IMR-90 (cell line): ENCODE results near the gene PLPP3. TPM values are rescaled to one million over a fixed set of nuclear protein-coding genes. Genes with fewer than 3 reads are reported as not detected.
A peak's percentile ranks its signal among the peaks of the same experiment; 100 is the strongest.

Experiments used
- ATAC-seq: fragments of 200-7000 bp; cut with Tn5 transposase; 2 replicates; pipeline ENCODE4 v1.9.1; 2020; ENCODE audit warnings: low read depth, mild to moderate bottlenecking, moderate library complexity
- BruUV-seq: library from RNA; stranded (reverse); fragments of 400-500 nt; replicated peaks from 2 replicates; lab custom pipeline; 2021; lab: Mats Ljungman, UMichigan
- CTCF ChIA-PET: fragments of 300-600 bp; formaldehyde crosslinking; extraction: SDS; loops from one replicate; lab custom pipeline; 2021; ENCODE audit warnings: antibody characterized with exemption; lab: Yijun Ruan, JAX
- POLR2A ChIA-PET: fragments of 300-600 bp; sonication (Branson Sonifier 250); formaldehyde crosslinking; loops from one replicate; lab custom pipeline; 2022; ENCODE audit warnings: antibody characterized with exemption; ENCODE audit not compliant: unreplicated experiment; lab: Charles Lee
- DNase-seq: peaks from one replicate; pipeline ENCODE4 v3.0.0; 2013
- H2AFZ ChIP-seq: replicated peaks from 2 replicates; pipeline ENCODE3; 2013; ENCODE audit warnings: low read length, mild to moderate bottlenecking; ENCODE audit not compliant: poor library complexity
- H2AK5ac ChIP-seq: 2 replicates; pipeline ENCODE4 v1.6.1; 2013; ENCODE audit warnings: low read depth, low read length, inconsistent platforms
- H2AK9ac ChIP-seq: replicated peaks from 2 replicates; pipeline ENCODE3; 2013; ENCODE audit warnings: mild to moderate bottlenecking, low read depth, low read length, moderate library complexity; ENCODE audit not compliant: poor library complexity
- H2BK120ac ChIP-seq: 2 replicates; pipeline ENCODE4 v1.6.1; 2013; ENCODE audit warnings: low read depth, low read length, inconsistent platforms
- H2BK15ac ChIP-seq: 3 replicates; pipeline ENCODE4 v1.6.1; 2013; ENCODE audit warnings: low read depth, low read length, inconsistent platforms
- H2BK20ac ChIP-seq: 2 replicates; pipeline ENCODE4 v1.6.1; 2013; ENCODE audit warnings: low read depth, mild to moderate bottlenecking, inconsistent platforms, low read length, moderate library complexity
- H2BK5ac ChIP-seq: 2 replicates; pipeline ENCODE4 v1.6.1; 2013; ENCODE audit warnings: mild to moderate bottlenecking, low read depth, low read length, inconsistent platforms; ENCODE audit not compliant: poor library complexity, severe bottlenecking
- H3K14ac ChIP-seq: replicated peaks from 2 replicates; pipeline ENCODE4 v1.6.1; 2013; ENCODE audit warnings: low read depth, low read length, inconsistent platforms
- H3K18ac ChIP-seq: 2 replicates; pipeline ENCODE4 v1.6.1; 2013; ENCODE audit warnings: low read depth, low read length, control low read depth
- H3K23ac ChIP-seq: 2 replicates; pipeline ENCODE4 v1.6.1; 2013; ENCODE audit warnings: low read depth, low read length, inconsistent platforms
- H3K27ac ChIP-seq: 2 replicates; pipeline ENCODE4 v1.5.1; 2013; ENCODE audit warnings: mild to moderate bottlenecking, control low read depth, low read length; ENCODE audit not compliant: insufficient read depth
- H3K27me3 ChIP-seq: 2 replicates; pipeline ENCODE4 v1.6.1; 2013; ENCODE audit warnings: low read length; ENCODE audit not compliant: control insufficient read depth, insufficient read depth
- H3K36me3 ChIP-seq: 2 replicates; pipeline ENCODE4 v1.6.1; 2013; ENCODE audit warnings: low read length, mixed read lengths; ENCODE audit not compliant: control insufficient read depth, insufficient read depth
- H3K4ac ChIP-seq: 2 replicates; pipeline ENCODE4 v1.6.1; 2013; ENCODE audit warnings: low read depth, low read length, inconsistent platforms
- H3K4me1 ChIP-seq: 2 replicates; pipeline ENCODE4 v1.6.1; 2013; ENCODE audit warnings: low read length, mixed read lengths; ENCODE audit not compliant: control insufficient read depth, insufficient read depth
- H3K4me2 ChIP-seq: 2 replicates; pipeline ENCODE4 v1.6.1; 2013; ENCODE audit warnings: low read depth, mild to moderate bottlenecking, control low read depth, low read length, moderate library complexity
- H3K4me3 ChIP-seq: 2 replicates; pipeline ENCODE4 v1.5.1; 2013; ENCODE audit warnings: low read depth, mild to moderate bottlenecking, control low read depth, low read length, moderate library complexity; ENCODE audit not compliant: insufficient read depth
- H3K56ac ChIP-seq: 2 replicates; pipeline ENCODE4 v1.6.1; 2013; ENCODE audit warnings: low read length, inconsistent platforms; ENCODE audit not compliant: insufficient read depth; ENCODE audit errors: extremely low read depth
- H3K79me1 ChIP-seq, 2 experiments: 2 replicates each; pipeline ENCODE4 v1.6.1; 2013; ENCODE audit warnings: low read length in 2 of 2, inconsistent platforms in 1 of 2, low read depth in 1 of 2
- H3K9ac ChIP-seq: 2 replicates; pipeline ENCODE4 v1.6.1; 2013; ENCODE audit warnings: low read depth, low read length, control low read depth
- H3K9me1 ChIP-seq: 2 replicates; pipeline ENCODE4 v1.6.1; 2013; ENCODE audit warnings: low read length, inconsistent platforms; ENCODE audit not compliant: insufficient read depth
- H3K9me3 ChIP-seq: 2 replicates; pipeline ENCODE4 v1.6.1; 2013; ENCODE audit warnings: low read length; ENCODE audit not compliant: control insufficient read depth, insufficient read depth
- H4K20me1 ChIP-seq: 2 replicates; pipeline ENCODE4 v1.6.1; 2013; ENCODE audit warnings: low read length, inconsistent platforms; ENCODE audit not compliant: insufficient read depth
- H4K5ac ChIP-seq: 2 replicates; pipeline ENCODE4 v1.6.1; 2013; ENCODE audit warnings: mild to moderate bottlenecking, low read depth, low read length, control low read depth
- H4K8ac ChIP-seq, 2 experiments: 2 replicates each; pipeline ENCODE4 v1.6.1; 2013; ENCODE audit warnings: low read depth in 2 of 2, low read length in 2 of 2, control low read depth in 1 of 2, inconsistent platforms in 1 of 2
- H4K91ac ChIP-seq: 2 replicates; pipeline ENCODE4 v1.6.1; 2013; ENCODE audit warnings: low read depth, low read length, inconsistent platforms; ENCODE audit not compliant: insufficient read depth
- BHLHE40 ChIP-seq: fragments of 150-350 bp; IDR thresholded peaks from 2 replicates; pipeline ENCODE4 v1.6.1; 2016; ENCODE audit warnings: mild to moderate bottlenecking, low read depth, low read length
- CEBPB ChIP-seq: IDR thresholded peaks from 2 replicates; pipeline ENCODE4 v1.6.1; 2012; ENCODE audit warnings: low read depth, low read length, improper control_type of control experiment
- MAZ ChIP-seq: IDR thresholded peaks from 2 replicates; pipeline ENCODE4 v1.6.1; 2012; ENCODE audit warnings: low read depth, mild to moderate bottlenecking, low read length, improper control_type of control experiment, moderate library complexity, borderline replicate concordance
- POLR2A ChIP-seq: IDR thresholded peaks from 2 replicates; pipeline ENCODE4 v1.6.1; 2012; ENCODE audit warnings: mild to moderate bottlenecking, low read depth, low read length
- RAD21 ChIP-seq: IDR thresholded peaks from 2 replicates; pipeline ENCODE4 v1.6.1; 2012; ENCODE audit warnings: low read length, improper control_type of control experiment
- USF2 ChIP-seq: fragments of 150-350 bp; IDR thresholded peaks from 2 replicates; pipeline ENCODE4 v1.6.1; 2017; ENCODE audit warnings: mild to moderate bottlenecking, antibody characterized with exemption, low read length, low read depth
- WGBS, 2 experiments: methylation state at CpG; one replicate each; pipeline versions ENCODE4 v1.1.5 to v1.1.7; 2013; ENCODE audit warnings: missing lambda C conversion rate in 2 of 2; ENCODE audit not compliant: insufficient read length in 1 of 2; ENCODE audit errors: extremely low coverage in 2 of 2; 5-methylcytosine and 5-hydroxymethylcytosine counted together
- dilution Hi-C: fragments of 300-500 bp; cut with HindIII; formaldehyde crosslinking; loops from one replicate; pipeline ENCODE4 v1.14.3; 2018; ENCODE audit warnings: low sequenced_read_pairs; ENCODE audit not compliant: unreplicated experiment
- in situ Hi-C: fragments of 300-500 bp; cut with MboI; formaldehyde crosslinking; loops from 3 replicates; pipeline ENCODE4 v1.14.3; 2019; ENCODE audit warnings: low sequenced_read_pairs, inconsistent platforms, mixed read lengths
- intact Hi-C: fragments of 100-400 bp; cut with micrococcal nuclease; formaldehyde crosslinking; loops from 2 replicates; pipeline ENCODE4 v1.10.0; 2022
- polyA plus RNA-seq, 3 experiments: library from polyadenylated mRNA; depleted of rRNA; stranded (reverse); fragments of >200 nt; gene quantifications; 2 replicates each; pipeline ENCODE4 v1.2.3, GENCODE V29; 2012; ENCODE audit warnings: low replicate concordance in 1 of 3
- total RNA-seq: library from RNA; depleted of rRNA; stranded (reverse); fragments of >200 nt; gene quantifications from 2 replicates; pipeline ENCODE4 v1.2.3, GENCODE V29; 2012
- TF ChIP-seq, protein P1 (sequence below): conservative IDR thresholded peaks from 2 replicates; pipeline ENCODE4 v1.5.1; 2012; ENCODE audit warnings: mild to moderate bottlenecking, low read depth, low read length, improper control_type of control experiment
- TF ChIP-seq, protein P2 (sequence below): fragments of 150-350 bp; IDR thresholded peaks from 2 replicates; pipeline ENCODE4 v1.6.1; 2016; ENCODE audit warnings: low read depth, mild to moderate bottlenecking, low read length, moderate library complexity, borderline replicate concordance

Gene PLPP3
- total and polyA plus RNA-seq, 2 of the 4 experiments (the other 2 are of a cell fraction): 49.9 to 56.6 TPM

GRCh38 chr1:56575865-56576264, 3.5 kb downstream of the PLPP3 start:
- no peak overlapping the region for H2BK5ac ChIP-seq

More at GRCh38 chr1:56575865-56576264, 3.5 kb downstream of the PLPP3 start:
- Histone ChIP-seq H3K4me2 (peak overlapping the region; percentile 75), H2BK120ac (no peak overlapping the region), H3K4ac (no peak overlapping the region), H2AFZ (no peak overlapping the region), H4K8ac (no peak overlapping the region), H4K5ac (no peak overlapping the region), H2BK20ac (no peak overlapping the region), H3K9me3 (no peaks in the 10 kb centered on the region), H3K56ac (no peak overlapping the region), H3K79me1 (peaks cover 20 to 63% of the 10 kb centered on the region in 2 experiments), H3K9me1 (peaks cover 5% of the 10 kb centered on the region), H4K20me1 (peaks cover 74% of the 10 kb centered on the region), H3K18ac (no peak overlapping the region), H2AK9ac (no peak overlapping the region), H4K91ac (no peak overlapping the region), H3K36me3 (peaks cover 32% of the 10 kb centered on the region), H3K4me1 (peaks cover 18% of the 10 kb centered on the region), H3K27ac (no peak overlapping the region), H3K14ac (no peak overlapping the region), H2BK15ac (no peak overlapping the region), H3K27me3 (no peaks in the 10 kb centered on the region), H3K4me3 (peak overlapping the region; percentile 81), H2AK5ac (no peak overlapping the region), H3K9ac (no peak overlapping the region), H3K23ac (no peak overlapping the region)
- BruUV-seq: no TSS peak
- ChIA-PET CTCF (no interaction called here), POLR2A (interaction anchor here (0.6 to 0.7 kb wide), 2 partner anchors 70 to 1108 kb away, joined by 3 read pairs; no protein-coding TSS in a partner anchor)
- intact Hi-C loops: loop anchor here (5.0 to 10.0 kb wide), 8 partner anchors 64 to 744 kb away; no protein-coding TSS in a partner anchor
- dilution Hi-C loops: loop anchor here (25.0 kb wide), 1 partner anchor 1289 kb away; no protein-coding TSS in a partner anchor
- ATAC-seq (no peak), DNase-seq (no peak)
- TF ChIP-seq POLR2A (no peak), RAD21 (no peak), BHLHE40 (no peak), MAZ (no peak), USF2 (no peak), CEBPB (no peak)
- TF ChIP-seq, protein P1, sequence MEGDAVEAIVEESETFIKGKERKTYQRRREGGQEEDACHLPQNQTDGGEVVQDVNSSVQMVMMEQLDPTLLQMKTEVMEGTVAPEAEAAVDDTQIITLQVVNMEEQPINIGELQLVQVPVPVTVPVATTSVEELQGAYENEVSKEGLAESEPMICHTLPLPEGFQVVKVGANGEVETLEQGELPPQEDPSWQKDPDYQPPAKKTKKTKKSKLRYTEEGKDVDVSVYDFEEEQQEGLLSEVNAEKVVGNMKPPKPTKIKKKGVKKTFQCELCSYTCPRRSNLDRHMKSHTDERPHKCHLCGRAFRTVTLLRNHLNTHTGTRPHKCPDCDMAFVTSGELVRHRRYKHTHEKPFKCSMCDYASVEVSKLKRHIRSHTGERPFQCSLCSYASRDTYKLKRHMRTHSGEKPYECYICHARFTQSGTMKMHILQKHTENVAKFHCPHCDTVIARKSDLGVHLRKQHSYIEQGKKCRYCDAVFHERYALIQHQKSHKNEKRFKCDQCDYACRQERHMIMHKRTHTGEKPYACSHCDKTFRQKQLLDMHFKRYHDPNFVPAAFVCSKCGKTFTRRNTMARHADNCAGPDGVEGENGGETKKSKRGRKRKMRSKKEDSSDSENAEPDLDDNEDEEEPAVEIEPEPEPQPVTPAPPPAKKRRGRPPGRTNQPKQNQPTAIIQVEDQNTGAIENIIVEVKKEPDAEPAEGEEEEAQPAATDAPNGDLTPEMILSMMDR: no peak
- TF ChIP-seq, protein P2, sequence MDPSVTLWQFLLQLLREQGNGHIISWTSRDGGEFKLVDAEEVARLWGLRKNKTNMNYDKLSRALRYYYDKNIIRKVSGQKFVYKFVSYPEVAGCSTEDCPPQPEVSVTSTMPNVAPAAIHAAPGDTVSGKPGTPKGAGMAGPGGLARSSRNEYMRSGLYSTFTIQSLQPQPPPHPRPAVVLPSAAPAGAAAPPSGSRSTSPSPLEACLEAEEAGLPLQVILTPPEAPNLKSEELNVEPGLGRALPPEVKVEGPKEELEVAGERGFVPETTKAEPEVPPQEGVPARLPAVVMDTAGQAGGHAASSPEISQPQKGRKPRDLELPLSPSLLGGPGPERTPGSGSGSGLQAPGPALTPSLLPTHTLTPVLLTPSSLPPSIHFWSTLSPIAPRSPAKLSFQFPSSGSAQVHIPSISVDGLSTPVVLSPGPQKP: no peak
- WGBS, 2 experiments: no CpG with 5 or more reads among the region's 3 CpGs
- in situ Hi-C loops: loop anchor here (10.0 kb wide), 1 partner anchor 841 kb away; no protein-coding TSS in a partner anchor
